Hepatocyte (in vitro differentiated cells): ENCODE measurements around the gene ANKRD37.

ENCODE experiments used
- EZH2 ChIP-seq: fragments of 200-600 bp; sonication (generic); IDR thresholded peaks from 2 replicates; pipeline ENCODE4 v1.6.1; 2016; ENCODE audit warnings: antibody characterized with exemption, mild to moderate bottlenecking, borderline replicate concordance
- TF ChIP-seq, protein P1 (sequence below): fragments of 200-600 bp; sonication (generic); IDR thresholded peaks from 2 replicates; pipeline ENCODE4 v1.5.1; 2016; ENCODE audit warnings: antibody characterized with exemption, mild to moderate bottlenecking; ENCODE audit not compliant: poor library complexity

DNA sequence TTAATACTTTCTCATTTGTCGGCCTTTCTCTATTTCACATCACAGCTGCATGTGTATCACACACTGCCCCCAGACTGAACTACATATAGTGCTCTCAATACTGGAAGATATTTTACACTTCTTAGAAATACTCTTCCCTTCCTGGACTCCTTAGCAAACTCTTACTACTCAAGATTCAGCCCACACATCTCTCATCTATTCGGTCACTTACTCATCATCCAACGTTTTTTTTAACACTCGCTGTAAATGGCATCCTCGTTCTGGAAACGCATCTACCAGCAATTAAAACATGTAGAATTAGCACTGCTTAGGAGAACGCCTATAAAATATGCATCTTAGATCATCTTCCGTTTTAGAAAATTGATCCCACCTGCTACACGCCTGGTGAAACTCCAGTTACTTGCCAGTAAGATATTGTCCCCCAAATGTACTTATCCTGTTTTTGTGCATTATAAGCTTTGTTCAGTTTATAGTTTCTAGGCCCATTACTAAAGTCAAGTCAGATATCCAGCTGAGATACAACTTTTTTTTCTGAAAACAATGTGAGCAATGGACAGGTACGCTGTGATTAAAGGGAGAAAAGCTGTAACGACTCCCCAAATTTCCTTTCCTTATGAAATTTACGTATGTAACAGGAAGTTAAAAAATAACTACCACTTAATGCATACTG is 1.9 kb upstream of the ANKRD37 start:
- TF ChIP-seq, protein P1, sequence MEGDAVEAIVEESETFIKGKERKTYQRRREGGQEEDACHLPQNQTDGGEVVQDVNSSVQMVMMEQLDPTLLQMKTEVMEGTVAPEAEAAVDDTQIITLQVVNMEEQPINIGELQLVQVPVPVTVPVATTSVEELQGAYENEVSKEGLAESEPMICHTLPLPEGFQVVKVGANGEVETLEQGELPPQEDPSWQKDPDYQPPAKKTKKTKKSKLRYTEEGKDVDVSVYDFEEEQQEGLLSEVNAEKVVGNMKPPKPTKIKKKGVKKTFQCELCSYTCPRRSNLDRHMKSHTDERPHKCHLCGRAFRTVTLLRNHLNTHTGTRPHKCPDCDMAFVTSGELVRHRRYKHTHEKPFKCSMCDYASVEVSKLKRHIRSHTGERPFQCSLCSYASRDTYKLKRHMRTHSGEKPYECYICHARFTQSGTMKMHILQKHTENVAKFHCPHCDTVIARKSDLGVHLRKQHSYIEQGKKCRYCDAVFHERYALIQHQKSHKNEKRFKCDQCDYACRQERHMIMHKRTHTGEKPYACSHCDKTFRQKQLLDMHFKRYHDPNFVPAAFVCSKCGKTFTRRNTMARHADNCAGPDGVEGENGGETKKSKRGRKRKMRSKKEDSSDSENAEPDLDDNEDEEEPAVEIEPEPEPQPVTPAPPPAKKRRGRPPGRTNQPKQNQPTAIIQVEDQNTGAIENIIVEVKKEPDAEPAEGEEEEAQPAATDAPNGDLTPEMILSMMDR, result no peak
- no peak for TF ChIP-seq EZH2
